Ishikawa (cell line): ENCODE data around the gene PLA2G2F.

Experiments
- CEBPB ChIP-seq: IDR thresholded peaks from 2 replicates; pipeline ENCODE4 v1.6.1; 2012
- CREB1 ChIP-seq: IDR thresholded peaks from 2 replicates; pipeline ENCODE4 v1.6.1; 2012; ENCODE audit warnings: low read depth
- EGR1 ChIP-seq: IDR thresholded peaks from 2 replicates; pipeline ENCODE4 v1.6.1; 2012
- EP300 ChIP-seq: IDR thresholded peaks from 2 replicates; pipeline ENCODE4 v1.6.1; 2012; ENCODE audit warnings: borderline replicate concordance
- FOXM1 ChIP-seq: IDR thresholded peaks from 2 replicates; pipeline ENCODE4 v1.6.1; 2012; ENCODE audit warnings: low read depth, borderline replicate concordance
- MAX ChIP-seq: IDR thresholded peaks from 2 replicates; pipeline ENCODE4 v1.6.1; 2012
- NFIC ChIP-seq: IDR thresholded peaks from 2 replicates; pipeline ENCODE4 v1.6.1; 2012
- RAD21 ChIP-seq: IDR thresholded peaks from 2 replicates; pipeline ENCODE4 v1.6.1; 2012; ENCODE audit warnings: low read depth
- REST ChIP-seq: IDR thresholded peaks from 2 replicates; pipeline ENCODE4 v1.6.1; 2012; ENCODE audit warnings: low read depth, mild to moderate bottlenecking
- TAF1 ChIP-seq: IDR thresholded peaks from 2 replicates; pipeline ENCODE4 v1.6.1; 2012; ENCODE audit warnings: low read depth, mild to moderate bottlenecking
- TCF12 ChIP-seq: IDR thresholded peaks from 2 replicates; pipeline ENCODE4 v1.6.1; 2012; ENCODE audit warnings: low read depth
- TEAD4 ChIP-seq: IDR thresholded peaks from 2 replicates; pipeline ENCODE4 v1.6.1; 2012
- USF1 ChIP-seq: IDR thresholded peaks from 2 replicates; pipeline ENCODE4 v1.6.1; 2012
- YY1 ChIP-seq: IDR thresholded peaks from 2 replicates; pipeline ENCODE4 v1.6.1; 2012; ENCODE audit warnings: low read depth
- ZBTB7A ChIP-seq: IDR thresholded peaks from 2 replicates; pipeline ENCODE4 v1.6.1; 2012; ENCODE audit warnings: low read depth

Gene PLA2G2F

GRCh38 chr1:20168564-20169491, 29.7 kb downstream of the PLA2G2F start:
- TF ChIP-seq TEAD4 (no peak), TCF12 (no peak), FOXM1 (no peak), NFIC (no peak)

- TF ChIP-seq YY1, result no peak
- no peak for TF ChIP-seq EGR1
- no peak for TF ChIP-seq NFIC
- TF ChIP-seq CEBPB, result no peak
- TF ChIP-seq REST, result no peak
These were observed 30.8 kb downstream of the PLA2G2F start for GRCh38 chr1:20169932-20170331.

- TF ChIP-seq EGR1, result no peak
- TF ChIP-seq REST, result no peak
- TF ChIP-seq RAD21, result no peak
- no peak for TF ChIP-seq TEAD4
- no peak for TF ChIP-seq USF1
- TF ChIP-seq FOXM1, result no peak
- TF ChIP-seq ZBTB7A, result no peak
- no peak for TF ChIP-seq MAX
- no peak for TF ChIP-seq CEBPB
- TF ChIP-seq YY1, result no peak
- no peak for TF ChIP-seq NFIC
- no peak for TF ChIP-seq TCF12
- TF ChIP-seq CREB1, result no peak
- TF ChIP-seq TAF1, result no peak
- TF ChIP-seq EP300, result no peak
These were observed 33.0 kb downstream of the PLA2G2F start for GRCh38 chr1:20172033-20172590.

GRCh38 chr1:20174937-20175666, 36.0 kb downstream of the PLA2G2F start:
- TF ChIP-seq MAX (no peak), NFIC (no peak), USF1 (no peak), ZBTB7A (no peak), FOXM1 (no peak)

- TF ChIP-seq ZBTB7A, result no peak
- no peak for TF ChIP-seq CEBPB
- TF ChIP-seq EGR1, result no peak
- no peak for TF ChIP-seq TAF1
- no peak for TF ChIP-seq RAD21
- TF ChIP-seq REST, result no peak
- TF ChIP-seq TEAD4, result no peak
- no peak for TF ChIP-seq USF1
- no peak for TF ChIP-seq MAX
- TF ChIP-seq TCF12, result no peak
- TF ChIP-seq YY1, result no peak
- TF ChIP-seq CREB1, result no peak
- no peak for TF ChIP-seq NFIC
- TF ChIP-seq EP300, result no peak
- no peak for TF ChIP-seq FOXM1
These were observed 39.7 kb downstream of the PLA2G2F start for GRCh38 chr1:20178634-20179370.
